Transverse colon (tissue), 4 donors: Measurements from ENCODE around the gene ZNF689. TPM values are rescaled to one million over a fixed set of nuclear protein-coding genes. Genes with fewer than 3 reads are reported as not detected.
A peak's percentile ranks its signal among the peaks of the same experiment; 100 is the strongest.

ENCODE experiments used
- DNase-seq: peaks from one replicate; pipeline ENCODE4 v3.0.0-alpha.2; 2019
- H3K27ac ChIP-seq, 4 donors: fragments of 200-600 bp; sonication (generic); 2 replicates each; pipeline ENCODE4 v1.5.1; 2016 to 2018; ENCODE audit warnings: inconsistent platforms in 4 of 4
- H3K27me3 ChIP-seq: fragments of 200-600 bp; sonication (generic); 2 replicates; pipeline ENCODE4 v1.5.1; 2017; ENCODE audit warnings: inconsistent platforms
- H3K36me3 ChIP-seq, 4 donors: fragments of 200-600 bp; sonication (generic); 2 replicates each; pipeline ENCODE4 v1.5.1; 2017 to 2019; ENCODE audit warnings: inconsistent platforms in 4 of 4
- H3K4me1 ChIP-seq, 4 donors: fragments of 200-600 bp; sonication (generic); 2 replicates each; pipeline ENCODE4 v1.5.1; 2017 to 2020; ENCODE audit warnings: inconsistent platforms in 4 of 4
- H3K4me3 ChIP-seq, 4 donors: fragments of 200-600 bp; sonication (generic); 1 replicate in 1 of 4; 2 replicates in 3 of 4; pipeline versions ENCODE4 v1.5.1 to v1.6.1; 2017 to 2019; ENCODE audit warnings: inconsistent platforms in 4 of 4
- H3K9me3 ChIP-seq, 2 donors: fragments of 200-600 bp; sonication (generic); 2 replicates each; pipeline ENCODE4 v1.5.1; 2017 to 2019; ENCODE audit warnings: inconsistent platforms in 2 of 2
- EP300 ChIP-seq: sonication (generic); formaldehyde crosslinking; IDR thresholded peaks from one replicate; pipeline ENCODE4 v1.6.1; 2017; ENCODE audit warnings: antibody characterized with exemption, low read depth
- POLR2A ChIP-seq: fragments of 450-650 bp; IDR thresholded peaks from one replicate; pipeline ENCODE4 v1.6.1; 2016; ENCODE audit warnings: antibody characterized with exemption, mild to moderate bottlenecking, moderate library complexity
- POLR2AphosphoS5 ChIP-seq, 3 donors: sonication (generic); formaldehyde crosslinking; IDR thresholded peaks; one replicate each; pipeline ENCODE4 v1.6.1; 2016; ENCODE audit warnings: antibody characterized with exemption in 3 of 3
- WGBS, 2 donors: methylation state at CpG; one replicate each; pipeline ENCODE4 v1.1.5; 2018; ENCODE audit warnings: low coverage in 1 of 2; 5-methylcytosine and 5-hydroxymethylcytosine counted together
- in situ Hi-C, 4 donors: fragments of 200-750 bp; cut with MboI; loops; one replicate each; pipeline versions ENCODE4 v1.15.0 to v1.15.1; 2017; ENCODE audit warnings: low sequenced_read_pairs in 3 of 4, low pct_ligation_motif_present in 1 of 4, low pct_unique_long_range_greater_than_20kb in 1 of 4
- intact Hi-C: fragments of 100-400 bp; cut with DNase I; formaldehyde crosslinking; loops from one replicate; pipeline ENCODE4 v1.15.1; 2023; ENCODE audit warnings: low total_unique reads
- total RNA-seq, 4 donors: library from RNA; depleted of rRNA; stranded (reverse); fragments of >200 nt; gene quantifications; one replicate each; pipeline ENCODE4 v1.1.0, GENCODE V29; 2016
- TF ChIP-seq, protein P1 (sequence below), 5 experiments: fragments of 200-600 bp in 3 of 5; fragments of 450-650 bp in 2 of 5; sonication (generic) in 3 of 5; IDR thresholded peaks; 1 replicate in 2 of 5; 2 replicates in 3 of 5; pipeline ENCODE4 v1.5.1; 2016 to 2017; ENCODE audit warnings: antibody characterized with exemption in 5 of 5, inconsistent platforms in 3 of 5, mild to moderate bottlenecking in 2 of 5, moderate library complexity in 1 of 5

ZNF689 gene
- total RNA-seq, result 10 to 100 TPM in 1 of 4 donors, 1 to 10 TPM in 3; 3.4 to 77.1 (median 8.1) TPM

DNA sequence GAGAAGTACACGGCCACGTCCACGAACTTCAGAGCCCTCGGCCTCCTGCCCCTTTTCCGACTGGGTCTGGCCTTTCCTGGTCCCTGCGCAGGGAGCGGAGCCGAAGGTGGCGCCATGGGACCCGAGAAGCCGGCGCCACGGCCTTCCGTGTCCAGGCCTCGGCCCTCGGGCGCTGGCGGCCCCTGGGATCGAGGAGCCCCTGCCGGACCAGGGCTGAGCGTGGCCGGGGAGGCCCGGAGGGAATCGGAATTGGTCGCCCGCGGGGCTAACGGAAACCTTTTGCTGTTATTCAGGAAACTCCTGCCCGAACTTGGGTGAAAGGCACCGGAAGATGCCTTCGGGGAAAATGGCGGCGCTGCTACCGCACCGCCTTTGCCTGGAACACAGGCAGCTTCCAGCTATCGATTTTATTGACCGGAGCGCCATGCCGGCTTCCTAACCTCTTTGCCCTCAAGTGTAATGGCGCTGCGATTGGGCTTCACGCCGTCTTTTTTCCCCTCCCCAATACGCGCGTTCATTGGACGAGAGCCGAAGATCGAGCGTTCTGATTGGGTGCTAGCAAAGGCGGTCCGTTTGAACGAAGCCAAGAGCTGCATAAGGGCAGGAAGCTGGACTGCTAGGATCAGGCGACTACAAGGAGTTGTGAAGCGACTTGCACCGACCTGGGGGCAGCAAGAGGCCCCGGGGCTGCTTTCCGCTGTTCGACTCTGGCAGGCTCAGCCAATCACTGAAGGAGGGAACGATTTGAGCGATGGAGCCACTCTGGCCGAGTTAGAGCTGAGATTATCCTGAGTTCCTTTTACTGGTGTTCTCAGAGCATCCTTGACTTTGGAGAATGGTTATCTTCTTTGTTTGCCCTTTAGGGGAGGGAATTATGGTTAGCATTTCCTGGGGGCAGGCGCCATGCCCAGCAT is at the start of gene ZNF689:
Gene ZNF689 (minus strand): TSS at position 464 of the 914 bp plus-strand sequence. CDS start 348 bp downstream, at position 116.
- no peaks in the 10 kb centered on the region for H3K27me3 ChIP-seq
- peak within 1 kb of the TSS; percentile 94 to 99 (median 98) for H3K27ac ChIP-seq
- peak within 1 kb of the TSS; percentile 71 to 96 (median 89) for H3K4me3 ChIP-seq
- DNase-seq, result peak; percentile 96
- no peak for TF ChIP-seq EP300
- peak; percentile 50 to 80 (median 80) for TF ChIP-seq POLR2AphosphoS5 (IDR thresholded peaks at IDR 0.05)
- TF ChIP-seq, protein P1, sequence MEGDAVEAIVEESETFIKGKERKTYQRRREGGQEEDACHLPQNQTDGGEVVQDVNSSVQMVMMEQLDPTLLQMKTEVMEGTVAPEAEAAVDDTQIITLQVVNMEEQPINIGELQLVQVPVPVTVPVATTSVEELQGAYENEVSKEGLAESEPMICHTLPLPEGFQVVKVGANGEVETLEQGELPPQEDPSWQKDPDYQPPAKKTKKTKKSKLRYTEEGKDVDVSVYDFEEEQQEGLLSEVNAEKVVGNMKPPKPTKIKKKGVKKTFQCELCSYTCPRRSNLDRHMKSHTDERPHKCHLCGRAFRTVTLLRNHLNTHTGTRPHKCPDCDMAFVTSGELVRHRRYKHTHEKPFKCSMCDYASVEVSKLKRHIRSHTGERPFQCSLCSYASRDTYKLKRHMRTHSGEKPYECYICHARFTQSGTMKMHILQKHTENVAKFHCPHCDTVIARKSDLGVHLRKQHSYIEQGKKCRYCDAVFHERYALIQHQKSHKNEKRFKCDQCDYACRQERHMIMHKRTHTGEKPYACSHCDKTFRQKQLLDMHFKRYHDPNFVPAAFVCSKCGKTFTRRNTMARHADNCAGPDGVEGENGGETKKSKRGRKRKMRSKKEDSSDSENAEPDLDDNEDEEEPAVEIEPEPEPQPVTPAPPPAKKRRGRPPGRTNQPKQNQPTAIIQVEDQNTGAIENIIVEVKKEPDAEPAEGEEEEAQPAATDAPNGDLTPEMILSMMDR (IDR thresholded peaks at IDR 0.05), result peak in 1 of 5 experiments; percentile 8
- TF ChIP-seq POLR2A, result peak; percentile 80
- H3K36me3 ChIP-seq, result peaks cover 0 to 22% (median 0%) of the 10 kb centered on the region in 4 donors
- in situ Hi-C loops, result loop anchor here in 2 of 4 donors (10.0 kb wide), 2 partner anchors 165 to 175 kb away; partner anchors contain the start of genes DCTPP1 (in 1 of the 2) and SEPHS2 (in 1 of the 2)
- H3K4me1 ChIP-seq, result peaks cover 5 to 23% (median 17%) of the 10 kb centered on the region in 4 donors
- intact Hi-C loops, result no loop called here
- H3K9me3 ChIP-seq, result no peaks in the 10 kb centered on the region
- 0 to 2% methylated on average over 6 to 41 of the region's 63 CpGs for WGBS, 2 donors

DNA sequence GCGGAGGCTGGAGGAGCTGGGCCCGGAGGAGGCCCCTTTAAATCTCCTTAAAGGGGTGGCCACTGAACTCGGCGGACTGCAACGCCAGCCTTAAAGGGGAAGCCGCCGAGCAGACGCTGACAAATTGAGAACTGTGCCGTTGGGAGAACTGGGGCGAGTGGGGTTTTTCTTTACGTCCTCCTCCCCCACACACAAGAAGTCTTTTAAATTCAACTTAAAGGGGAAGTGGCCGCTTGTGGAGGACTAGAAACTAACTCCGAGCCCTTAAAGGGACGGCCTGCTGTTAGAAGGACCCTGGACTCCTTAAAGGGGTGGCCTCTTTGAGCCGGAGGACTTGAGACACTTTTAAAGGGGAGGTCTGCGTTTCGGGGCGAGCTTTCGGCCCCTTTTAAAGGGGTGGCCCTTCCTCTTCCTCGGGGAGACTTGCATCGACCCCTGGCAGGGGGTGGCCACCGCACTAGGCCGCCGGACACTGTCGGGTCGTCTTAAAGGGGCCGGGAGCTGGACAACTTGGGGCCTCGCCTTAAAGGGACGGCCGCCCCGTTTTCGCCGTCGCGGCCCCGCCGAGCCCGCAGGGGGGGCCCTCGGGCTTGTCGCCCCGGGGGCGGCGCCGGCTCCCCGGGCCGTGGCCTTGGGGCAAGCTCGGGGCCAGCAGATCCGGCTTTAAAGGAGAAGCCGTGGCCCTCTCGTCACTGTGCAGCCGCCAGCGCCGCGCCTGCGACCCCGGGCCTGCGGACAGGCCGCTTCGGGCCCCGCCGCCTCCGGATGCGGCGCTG is 48.7 kb upstream of the ZNF689 start:
- WGBS, 2 donors, result 0% methylated on average over 5 to 27 of the region's 64 CpGs
- TF ChIP-seq, protein P1 (IDR thresholded peaks at IDR 0.05), result peak in 2 of 5 experiments; percentile 7 to 26
- TF ChIP-seq POLR2A (no peak), EP300 (no peak), POLR2AphosphoS5 (IDR thresholded peaks at IDR 0.05) (peak in 1 of 3 donors; percentile 1)
- intact Hi-C loops, result no loop called here
- Histone ChIP-seq H3K27ac (peak overlapping the region; percentile 96 to 100 (median 99)), H3K9me3 (no peaks in the 10 kb centered on the region), H3K27me3 (no peaks in the 10 kb centered on the region), H3K4me3 (peak overlapping the region; percentile 73 to 99 (median 95)), H3K36me3 (peaks cover 0 to 37% (median 19%) of the 10 kb centered on the region in 4 donors), H3K4me1 (peaks cover 29 to 59% (median 53%) of the 10 kb centered on the region in 4 donors)
- in situ Hi-C loops, result no loop called here
- DNase-seq, result no peak

DNA sequence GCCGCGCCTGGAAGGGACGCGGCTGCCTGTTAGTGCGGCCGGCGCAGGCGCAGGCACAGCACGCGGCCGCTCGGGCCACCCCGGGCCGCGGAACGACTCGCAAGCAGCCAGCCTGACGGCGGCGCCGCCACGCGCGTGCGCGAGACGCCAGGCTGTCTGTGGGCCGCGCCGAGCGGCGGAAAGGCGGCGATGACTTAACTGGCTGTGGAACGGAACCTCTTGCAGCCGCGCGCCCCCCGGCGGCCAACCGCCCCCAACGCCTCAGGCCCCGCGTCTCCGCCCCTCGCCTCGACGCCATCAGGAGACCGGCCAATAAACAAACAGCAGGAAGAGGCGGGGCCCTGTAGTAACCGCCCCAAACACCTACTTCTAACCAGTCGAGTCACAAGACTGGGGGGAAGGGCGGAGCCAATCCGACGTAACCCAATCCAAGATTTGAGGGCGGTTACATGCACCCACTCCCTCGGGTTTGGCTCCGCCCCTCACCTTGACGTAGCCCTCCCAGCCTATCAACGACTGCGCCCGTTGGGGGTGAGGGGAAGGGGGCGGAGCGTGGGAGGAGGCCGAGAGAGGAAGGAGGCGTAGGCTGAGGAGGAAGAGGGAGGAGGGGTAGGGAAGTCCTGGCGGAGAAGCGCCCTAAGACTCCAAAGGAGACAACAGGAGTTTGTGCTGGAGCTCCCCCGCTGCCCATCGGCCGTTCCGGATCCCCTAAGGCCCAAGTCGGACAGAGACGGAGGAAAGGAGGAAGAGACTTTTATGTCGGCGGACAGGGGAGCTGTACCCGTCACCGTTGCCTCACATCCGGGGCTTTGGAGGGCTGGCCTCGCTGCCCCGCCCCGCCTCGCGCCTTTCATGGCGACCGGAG is 47.9 kb upstream of the ZNF689 start, which contains the start of gene FBRS:
Gene FBRS (plus strand): TSS at position 566 of the 865 bp plus-strand sequence. CDS start 1,088 bp downstream, outside the sequence.
- intact Hi-C loops (no loop called here), in situ Hi-C loops (no loop called here)
- Histone ChIP-seq H3K27ac (peak within 1 kb of the TSS; percentile 96 to 100 (median 99)), H3K9me3 (no peaks in the 10 kb centered on the region), H3K27me3 (no peaks in the 10 kb centered on the region), H3K4me1 (peaks cover 29 to 52% (median 47%) of the 10 kb centered on the region in 4 donors), H3K36me3 (peaks cover 0 to 42% (median 14%) of the 10 kb centered on the region in 4 donors), H3K4me3 (peak within 1 kb of the TSS; percentile 73 to 99 (median 95))
- peak; percentile 100 for DNase-seq
- WGBS, 2 donors, result 0% methylated on average over 2 to 75 of the region's 86 CpGs
- TF ChIP-seq, protein P1 (IDR thresholded peaks at IDR 0.05), result peak; percentile 61 to 85 (median 66)
- TF ChIP-seq POLR2A (peak; percentile 91), EP300 (peak; percentile 29), POLR2AphosphoS5 (IDR thresholded peaks at IDR 0.05) (peak; percentile 61 to 91 (median 84))
